Measurements from ENCODE around the gene DYNC1H1. TPM values are rescaled to one million over a fixed set of nuclear protein-coding genes. Genes with fewer than 3 reads are reported as not detected.

The DYNC1H1 gene
- total RNA-seq, 1 donor from 2014 or later: 236 TPM

- TF ChIP-seq CTCF (IDR thresholded peaks at IDR 0.05): no peak
- DNase-seq: no peak
- no peak for ATAC-seq (ENCODE audit: low read depth)
- no peaks in the 10 kb centered on the region for H3K27me3 Mint-ChIP-seq
- H3K36me3 Mint-ChIP-seq (ENCODE audit: low read depth): peaks cover 11% of the 10 kb centered on the region
- no peak overlapping the region for H3K27ac Mint-ChIP-seq
- H3K4me3 Mint-ChIP-seq: no peak overlapping the region
- intact Hi-C loops (cut with micrococcal nuclease): no loop called here
- ChIA-PET CTCF (no interaction called here), POLR2A (interaction anchor here (0.6 kb wide), 1 partner anchor 19 kb away, joined by 3 read pairs; no protein-coding TSS in a partner anchor)
- no peaks in the 10 kb centered on the region for H3K9me3 Mint-ChIP-seq
- H3K4me1 Mint-ChIP-seq: no peaks in the 10 kb centered on the region
Observed at GRCh38 chr14:101932673-101933072, 31.7 kb upstream of the DYNC1H1 start.

GRCh38 chr14:101933209-101933608 is 31.2 kb upstream of the DYNC1H1 start:
- TF ChIP-seq CTCF (IDR thresholded peaks at IDR 0.05): no peak
- intact Hi-C loops (cut with micrococcal nuclease): no loop called here
- CTCF ChIA-PET: no interaction called here
- ATAC-seq (ENCODE audit: low read depth) (no peak), DNase-seq (no peak)
- Mint-ChIP-seq H3K27me3 (peaks cover 4% of the 10 kb centered on the region), H3K9me3 (no peaks in the 10 kb centered on the region), H3K4me3 (no peak overlapping the region), H3K36me3 (ENCODE audit: low read depth) (peaks cover 9% of the 10 kb centered on the region), H3K27ac (no peak overlapping the region), H3K4me1 (no peaks in the 10 kb centered on the region)
- POLR2A ChIA-PET: interaction anchor here (0.6 to 1.0 kb wide), 3 partner anchors 14 to 89 kb away, joined by 3 to 6 read pairs (median 3); no protein-coding TSS in a partner anchor

- POLR2A ChIA-PET: no interaction called here
- Mint-ChIP-seq H3K27ac (no peak overlapping the region), H3K4me1 (no peaks in the 10 kb centered on the region), H3K27me3 (peaks cover 12% of the 10 kb centered on the region), H3K4me3 (no peak overlapping the region), H3K9me3 (no peaks in the 10 kb centered on the region), H3K36me3 (ENCODE audit: low read depth) (no peaks in the 10 kb centered on the region)
- intact Hi-C loops (cut with micrococcal nuclease): no loop called here
- no peak for ATAC-seq (ENCODE audit: low read depth)
- CTCF ChIA-PET: no interaction called here
- no peak for TF ChIP-seq CTCF (IDR thresholded peaks at IDR 0.05)
- no peak for DNase-seq
Observed at GRCh38 chr14:101934601-101935150, 29.7 kb upstream of the DYNC1H1 start.

- H3K36me3 Mint-ChIP-seq (ENCODE audit: low read depth): no peaks in the 10 kb centered on the region
- no peaks in the 10 kb centered on the region for H3K9me3 Mint-ChIP-seq
- ChIA-PET POLR2A (no interaction called here), CTCF (no interaction called here)
- H3K4me3 Mint-ChIP-seq: no peak overlapping the region
- H3K27me3 Mint-ChIP-seq: peaks cover 25% of the 10 kb centered on the region
- TF ChIP-seq CTCF (IDR thresholded peaks at IDR 0.05): no peak
- no peaks in the 10 kb centered on the region for H3K4me1 Mint-ChIP-seq
- DNase-seq (no peak), ATAC-seq (ENCODE audit: low read depth) (no peak)
- H3K27ac Mint-ChIP-seq: no peak overlapping the region
- intact Hi-C loops (cut with micrococcal nuclease): no loop called here
Observed at GRCh38 chr14:101937926-101938767, 26.2 kb upstream of the DYNC1H1 start.

- DNase-seq (no peak), ATAC-seq (ENCODE audit: low read depth) (no peak)
- intact Hi-C loops (cut with micrococcal nuclease): no loop called here
- peaks cover 36% of the 10 kb centered on the region for H3K27me3 Mint-ChIP-seq
- no peaks in the 10 kb centered on the region for H3K4me1 Mint-ChIP-seq
- no peak overlapping the region for H3K27ac Mint-ChIP-seq
- no peak overlapping the region for H3K4me3 Mint-ChIP-seq
- POLR2A ChIA-PET: interaction anchor here (0.7 kb wide), 1 partner anchor 150 kb away, joined by 3 read pairs; no protein-coding TSS in a partner anchor
- TF ChIP-seq CTCF (IDR thresholded peaks at IDR 0.05): no peak
- H3K36me3 Mint-ChIP-seq (ENCODE audit: low read depth): no peaks in the 10 kb centered on the region
- H3K9me3 Mint-ChIP-seq: no peaks in the 10 kb centered on the region
- CTCF ChIA-PET: no interaction called here
Observed at GRCh38 chr14:101939646-101940170, 24.7 kb upstream of the DYNC1H1 start.

Measured in activated B cell treated with CpG ODN at 0.5 μM for 24 hours (primary cell).